ENCODE measurements around the gene CLIP2.
"Not testable (repeated sequence)": the region's sequence is repeated elsewhere in the genome, so short reads cannot be mapped to it uniquely, and the experiment has no call there.

CLIP2 gene

GRCh38 chr7:74334030-74334429 is 44.8 kb downstream of the CLIP2 start:
- no peak for DNase-seq (ENCODE audit: low read depth)

DNA sequence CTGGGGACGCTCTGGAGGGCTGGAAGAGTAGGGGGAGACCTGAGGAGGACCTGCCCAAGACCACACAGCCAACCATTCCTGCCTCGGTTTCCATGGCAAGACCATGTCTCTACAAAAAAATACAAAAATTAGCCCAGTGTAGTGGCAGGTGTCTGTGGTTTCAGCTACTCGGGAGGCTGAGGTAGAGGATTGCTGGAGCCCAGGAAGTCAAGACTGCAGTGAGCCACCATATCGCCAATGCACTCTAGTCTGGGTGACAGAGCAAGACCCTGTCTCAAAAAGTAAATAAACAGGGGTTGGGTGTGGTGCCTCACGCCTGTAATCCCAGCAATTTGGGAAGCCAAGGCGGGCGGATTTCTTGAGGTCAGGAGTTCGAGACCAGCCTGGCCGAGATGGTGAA is 48.7 kb downstream of the CLIP2 start:
- no peak for DNase-seq (ENCODE audit: low read depth)

DNA sequence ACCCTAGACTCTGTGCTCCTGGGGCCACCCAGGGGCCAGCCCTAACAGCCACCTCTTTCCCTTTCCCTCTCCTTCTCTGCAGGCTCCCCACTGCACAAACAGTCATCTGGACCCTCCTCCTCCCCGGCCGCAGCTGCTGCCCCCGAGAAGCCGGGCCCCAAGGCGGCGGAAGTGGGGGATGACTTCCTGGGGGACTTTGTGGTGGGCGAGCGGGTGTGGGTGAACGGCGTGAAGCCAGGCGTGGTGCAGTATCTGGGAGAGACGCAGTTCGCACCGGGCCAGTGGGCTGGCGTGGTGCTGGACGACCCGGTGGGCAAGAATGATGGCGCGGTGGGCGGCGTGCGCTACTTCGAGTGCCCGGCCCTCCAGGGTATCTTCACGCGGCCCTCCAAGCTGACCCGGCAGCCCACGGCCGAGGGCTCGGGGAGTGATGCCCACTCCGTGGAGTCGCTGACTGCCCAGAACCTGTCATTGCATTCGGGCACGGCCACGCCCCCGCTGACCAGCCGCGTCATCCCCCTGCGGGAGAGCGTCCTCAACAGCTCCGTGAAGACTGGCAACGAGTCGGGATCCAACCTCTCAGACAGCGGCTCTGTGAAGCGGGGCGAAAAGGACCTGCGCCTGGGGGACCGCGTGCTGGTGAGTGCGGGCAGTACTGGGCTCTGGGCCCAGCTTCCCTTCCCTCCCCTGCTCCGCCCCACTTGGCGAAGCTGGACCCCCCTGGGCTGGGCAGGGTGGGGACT is 49.3 kb downstream of the CLIP2 start:
- DNase-seq (ENCODE audit: low read depth) = no peak

- DNase-seq (ENCODE audit: low read depth) = not testable (repeated sequence)
Measured at GRCh38 chr7:74339648-74340047, 50.4 kb downstream of the CLIP2 start.

DNA sequence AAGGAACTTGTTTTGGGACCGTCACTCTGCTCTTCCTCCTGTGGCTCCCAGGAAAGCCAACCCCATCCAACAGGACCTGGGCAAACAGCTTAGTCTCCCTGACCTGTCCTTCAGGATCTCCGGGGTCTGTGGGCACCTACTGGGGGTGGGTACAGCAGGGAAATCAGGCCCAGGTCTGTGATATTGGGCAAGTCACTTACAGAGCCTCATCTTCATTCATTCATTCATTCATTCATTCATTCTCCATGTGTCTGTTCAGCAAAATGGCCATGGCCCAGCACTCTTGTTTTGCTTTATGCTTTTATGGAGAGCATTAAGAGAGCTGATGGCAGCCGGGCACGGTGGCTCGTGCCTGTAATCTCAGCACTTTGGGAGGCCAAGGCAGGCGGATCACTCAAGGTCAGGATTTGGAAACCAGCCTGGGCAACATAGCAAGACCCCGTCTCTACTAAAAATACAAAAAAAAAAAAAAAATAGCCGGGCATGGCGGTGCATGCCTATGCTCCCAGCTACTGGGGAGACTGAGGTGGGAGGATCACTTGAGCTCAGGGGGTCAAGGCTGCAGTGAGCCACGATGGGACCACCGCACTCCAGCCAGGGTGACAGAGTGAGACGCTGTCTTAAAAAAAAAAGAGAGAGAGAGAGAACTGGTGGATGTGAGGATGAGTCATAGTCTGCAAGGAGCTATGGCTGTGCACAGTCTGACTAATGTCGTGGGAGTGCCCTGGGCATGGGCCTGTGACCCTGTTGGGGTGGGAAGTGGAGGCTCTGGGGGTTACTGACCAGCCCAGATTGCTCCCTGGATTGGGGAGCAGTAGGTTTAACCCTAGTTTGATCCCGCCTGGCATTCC is 54.3 kb downstream of the CLIP2 start:
- no peak for DNase-seq (ENCODE audit: low read depth)

- no peak for DNase-seq (ENCODE audit: low read depth)
Measured at GRCh38 chr7:74344132-74344496, 54.9 kb downstream of the CLIP2 start.

- no peak for DNase-seq (ENCODE audit: low read depth)
Measured at GRCh38 chr7:74344786-74345185, 55.6 kb downstream of the CLIP2 start.

GRCh38 chr7:74345970-74346369 is 56.8 kb downstream of the CLIP2 start:
- no peak for DNase-seq (ENCODE audit: low read depth)

DNA sequence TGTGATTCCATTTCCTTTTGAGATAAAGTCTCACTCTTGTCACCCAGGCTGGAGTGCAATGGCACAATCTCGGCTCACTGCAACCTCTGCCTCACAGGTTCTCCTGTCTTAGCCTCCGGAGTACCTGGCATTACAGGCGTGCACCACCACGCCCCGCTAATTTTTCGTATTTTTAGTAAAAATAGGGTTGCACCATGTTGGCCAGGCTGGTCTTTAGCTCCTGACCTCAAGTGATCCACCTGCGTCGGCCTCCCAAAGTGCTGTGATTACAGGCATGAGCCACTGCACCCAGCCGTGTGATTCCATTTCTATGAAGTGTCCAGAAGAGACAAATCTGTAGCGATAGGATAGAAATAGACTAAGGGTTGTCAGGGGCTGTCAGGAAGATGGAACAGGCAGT is 60.4 kb downstream of the CLIP2 start:
- no peak for DNase-seq (ENCODE audit: low read depth)

GRCh38 chr7:74350751-74351150 is 61.5 kb downstream of the CLIP2 start:
- DNase-seq (ENCODE audit: low read depth) = no peak

GRCh38 chr7:74351836-74352235 is 62.6 kb downstream of the CLIP2 start:
- DNase-seq (ENCODE audit: low read depth) = no peak

GRCh38 chr7:74352551-74353138 is 63.4 kb downstream of the CLIP2 start:
- not testable (repeated sequence) for DNase-seq (ENCODE audit: low read depth)

DNA sequence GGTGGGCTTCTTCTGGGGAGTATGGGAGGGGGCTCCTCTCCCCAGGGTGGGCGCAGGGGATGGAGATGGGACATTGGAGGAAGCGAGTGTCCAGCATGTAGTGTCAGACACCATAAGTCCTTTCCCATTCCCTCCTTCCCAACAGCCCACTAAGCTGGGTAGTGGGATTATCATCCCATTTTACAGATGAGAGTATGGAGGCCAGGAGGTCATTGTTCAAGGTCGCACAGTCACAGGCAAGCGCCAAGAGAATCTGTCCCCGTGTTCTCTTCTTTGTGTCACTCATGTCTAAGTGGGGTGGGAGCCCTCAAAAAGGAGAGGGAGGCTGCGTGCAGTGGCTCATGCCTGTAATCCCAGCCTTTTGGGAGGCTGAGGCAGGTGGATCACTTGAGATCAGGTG is 64.8 kb downstream of the CLIP2 start:
- no peak for DNase-seq (ENCODE audit: low read depth)

DNA sequence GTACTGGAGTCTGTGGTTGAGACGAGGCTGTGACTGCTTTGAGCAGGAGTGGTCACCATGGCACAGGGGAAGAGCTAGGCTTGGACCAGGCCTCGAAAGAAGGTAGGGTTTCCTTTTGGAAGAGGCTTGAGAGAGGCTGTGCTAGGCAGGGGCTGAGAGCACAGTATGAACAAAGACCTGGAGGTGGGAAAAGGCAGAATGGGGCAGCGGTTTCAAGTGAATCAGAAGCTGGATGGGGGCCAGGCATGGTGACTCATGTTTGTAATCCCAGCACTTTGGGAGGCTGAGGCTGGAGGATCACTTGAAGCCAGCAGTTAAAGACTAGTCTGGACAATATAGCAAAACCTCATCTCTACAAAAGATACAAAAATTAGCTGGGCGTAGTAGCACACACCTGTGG is 65.9 kb downstream of the CLIP2 start:
- no peak for DNase-seq (ENCODE audit: low read depth)

DNA sequence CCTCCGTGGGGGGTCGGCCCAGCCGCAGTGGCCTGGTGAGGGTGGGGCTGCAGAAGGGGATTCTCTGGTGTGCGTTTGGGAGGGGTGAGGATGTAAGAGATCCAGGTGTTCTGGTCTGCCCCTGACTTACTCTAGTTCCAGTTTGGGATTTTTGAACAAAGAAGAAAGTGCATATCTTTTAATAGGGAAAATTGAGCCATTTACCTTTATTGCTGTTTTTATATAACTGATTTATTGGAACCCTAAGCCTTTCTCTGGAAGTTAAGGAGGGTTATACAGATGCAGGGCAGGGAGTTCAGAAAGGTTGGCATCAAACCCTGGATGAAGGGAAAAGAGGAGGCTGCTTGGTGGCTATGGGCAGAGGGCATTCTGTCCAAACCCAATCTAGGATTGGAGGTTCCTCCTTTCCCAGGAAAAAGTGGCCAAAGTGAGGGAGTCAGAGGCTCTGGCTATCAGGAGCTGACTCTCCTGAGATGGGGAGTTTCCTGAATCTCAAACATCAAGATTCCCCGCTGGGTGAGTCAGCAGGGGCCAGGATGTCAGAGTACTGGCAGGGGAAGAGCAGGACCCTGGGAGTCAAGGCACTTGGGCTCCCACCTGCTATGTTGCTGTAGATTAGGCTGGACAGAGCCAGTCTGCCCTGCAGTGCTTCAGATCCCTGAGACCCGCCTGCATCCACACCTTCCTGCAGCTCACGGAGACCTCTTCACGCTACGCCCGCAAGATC is 67.5 kb downstream of the CLIP2 start:
- no peak for DNase-seq (ENCODE audit: low read depth)

DNA sequence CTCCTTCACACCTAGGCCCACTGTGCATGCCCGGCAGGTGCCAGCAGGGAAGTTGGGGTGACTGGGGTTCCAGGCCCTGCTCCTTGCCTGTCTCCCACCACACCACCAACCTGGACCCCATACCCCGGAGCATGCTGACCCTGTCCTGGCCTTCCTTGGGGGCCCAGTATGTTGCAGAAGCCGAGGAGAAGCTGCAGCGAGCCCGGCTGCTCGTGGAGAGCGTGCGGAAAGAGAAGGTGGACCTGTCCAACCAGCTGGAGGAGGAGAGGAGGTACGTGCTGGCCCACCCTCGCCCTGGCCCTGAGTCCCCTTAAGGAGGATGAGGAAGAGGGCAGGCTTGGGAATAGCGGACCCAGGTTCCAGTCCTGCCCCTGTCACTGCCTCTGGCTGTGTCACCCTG is 70.8 kb downstream of the CLIP2 start:
- DNase-seq (ENCODE audit: low read depth) = no peak

- no peak for DNase-seq (ENCODE audit: low read depth)
Measured at GRCh38 chr7:74362266-74362665, 73.1 kb downstream of the CLIP2 start.

- DNase-seq (ENCODE audit: low read depth) = no peak
Measured at GRCh38 chr7:74364061-74364460, 74.9 kb downstream of the CLIP2 start.

DNA sequence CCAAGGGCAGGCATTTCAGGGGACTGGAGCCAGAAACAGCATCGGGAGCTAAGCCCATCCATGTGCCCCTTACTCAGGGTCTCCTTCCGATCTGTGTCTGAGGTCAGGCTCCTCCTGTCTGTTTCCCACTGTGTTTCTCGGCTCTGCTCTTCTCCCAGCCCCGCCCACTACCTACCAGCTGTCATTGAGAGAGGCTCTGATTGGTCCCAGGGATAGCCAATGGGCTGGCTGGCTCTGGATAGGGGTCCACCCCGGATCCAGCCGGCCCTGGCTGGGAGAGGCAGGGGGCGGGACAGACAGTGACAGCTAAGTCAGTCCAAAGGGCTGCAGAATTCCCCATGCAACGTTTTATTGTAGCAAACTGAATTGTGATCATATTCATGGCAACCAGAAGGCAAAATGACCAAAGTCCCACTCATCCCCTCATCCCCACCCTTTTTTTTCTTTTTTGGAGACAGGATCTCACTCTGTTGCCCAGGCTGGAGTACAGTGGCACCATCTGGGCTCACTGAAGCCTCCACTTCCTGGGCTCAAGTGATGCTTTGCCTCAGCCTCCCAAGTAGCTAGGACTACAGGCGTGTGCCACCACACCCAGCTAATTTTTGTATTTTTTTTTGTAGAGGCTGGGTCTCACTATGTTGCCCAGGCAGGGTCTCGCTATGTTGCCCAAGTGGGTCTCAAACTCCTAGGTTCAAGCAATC is 76.3 kb downstream of the CLIP2 start:
- no peak for DNase-seq (ENCODE audit: low read depth)

DNA sequence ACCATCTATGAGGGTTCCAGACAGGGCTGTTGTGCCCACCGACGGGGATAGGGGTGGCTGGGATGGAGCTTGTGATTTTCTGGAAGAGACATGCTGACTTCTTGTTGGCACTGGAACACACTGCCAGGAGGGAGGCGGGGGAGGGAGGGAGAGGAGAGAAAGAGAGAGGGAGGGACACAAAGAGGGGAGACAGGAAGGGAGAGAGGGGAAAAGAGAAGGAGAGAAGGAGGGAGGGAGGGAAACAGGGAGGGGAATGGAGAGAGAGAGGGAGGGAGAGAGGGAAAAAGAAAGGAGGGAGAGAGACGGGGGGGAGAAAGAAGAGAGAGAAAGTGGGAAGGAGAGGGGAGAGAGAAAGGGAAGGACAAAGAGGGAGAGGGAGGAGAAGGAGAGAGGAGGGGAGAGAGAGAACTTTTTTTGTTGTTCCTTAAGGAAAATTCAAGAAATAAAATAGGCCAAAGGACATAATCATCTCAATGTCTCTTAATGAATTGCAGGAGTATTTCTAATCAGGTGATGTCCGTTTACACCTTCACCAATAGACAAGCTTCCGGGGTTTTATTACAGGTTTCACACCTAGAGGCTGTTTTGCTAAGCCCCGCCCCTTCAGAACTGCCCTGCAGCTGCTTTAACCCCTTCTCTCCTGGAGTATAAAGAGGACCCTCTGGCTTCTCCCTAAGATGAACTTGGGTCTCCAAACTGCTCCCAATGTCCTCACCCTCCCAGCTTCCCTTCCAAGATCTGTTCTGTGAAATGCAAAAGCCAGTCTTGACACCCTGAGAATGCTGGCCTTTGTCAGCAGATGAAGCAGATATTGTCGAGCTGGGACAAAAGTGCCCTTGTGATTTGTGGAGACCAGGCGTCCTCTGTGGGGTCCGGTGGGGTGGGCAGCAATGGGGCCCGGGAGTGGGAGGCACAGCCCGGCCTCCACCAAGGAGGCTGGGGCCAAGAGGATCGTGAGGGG is 82.5 kb downstream of the CLIP2 start:
- no peak for DNase-seq (ENCODE audit: low read depth)

Measured in activated T-cell treated with anti-CD3 and anti-CD28 coated beads for 24 hours (primary cell).